Central memory CD8-positive, alpha-beta T cell (primary cell): ENCODE results near the gene BBC3.
A peak's percentile ranks its signal among the peaks of the same experiment; 100 is the strongest.

ENCODE experiments used
- ATAC-seq: fragments of 150-1000 bp; cut with Tn5 transposase; replicated peaks from 2 replicates; pipeline ENCODE4 v1.10.0; 2022; ENCODE audit warnings: mild to moderate bottlenecking, moderate FRiP score, moderate number of reproducible peaks; ENCODE audit not compliant: poor library complexity, severe bottlenecking; ENCODE audit errors: extremely low read depth
- DNase-seq, 2 donors: peaks; one replicate each; pipeline ENCODE4 v3.0.0; 2021; ENCODE audit warnings: low spot score in 2 of 2
- H3K27ac Mint-ChIP-seq: one replicate; pipeline ENCODE4 v1.8.0; 2022; ENCODE audit warnings: low read depth, mild to moderate bottlenecking, moderate library complexity, mixed read lengths
- H3K27me3 Mint-ChIP-seq: one replicate; pipeline ENCODE4 v1.8.0; 2022; ENCODE audit warnings: mixed read lengths
- H3K36me3 Mint-ChIP-seq: one replicate; pipeline ENCODE4 v1.8.0; 2022; ENCODE audit warnings: mild to moderate bottlenecking, moderate library complexity, mixed read lengths; ENCODE audit not compliant: insufficient read depth
- H3K4me1 Mint-ChIP-seq: one replicate; pipeline ENCODE4 v1.8.0; 2022; ENCODE audit warnings: mixed read lengths
- H3K4me3 Mint-ChIP-seq: one replicate; pipeline ENCODE4 v1.8.0; 2022; ENCODE audit warnings: mild to moderate bottlenecking, moderate library complexity, mixed read lengths
- H3K9me3 Mint-ChIP-seq: one replicate; pipeline ENCODE4 v1.8.0; 2022; ENCODE audit warnings: mixed read lengths

The BBC3 gene

GRCh38 chr19:47225746-47226425 lies 5.1 kb downstream of the BBC3 start:
- peak overlapping the region; percentile 60 for H3K4me3 Mint-ChIP-seq
- ATAC-seq (peak; percentile 42), DNase-seq (peak; percentile 86 to 87)
- peaks cover 34% of the 10 kb centered on the region for H3K36me3 Mint-ChIP-seq
- H3K27ac Mint-ChIP-seq: peak overlapping the region; percentile 79
- peaks cover 6% of the 10 kb centered on the region for H3K4me1 Mint-ChIP-seq
- H3K27me3 Mint-ChIP-seq: no peaks in the 10 kb centered on the region
- H3K9me3 Mint-ChIP-seq: no peaks in the 10 kb centered on the region

GRCh38 chr19:47221890-47222289 lies 9.1 kb downstream of the BBC3 start:
- peaks cover 6% of the 10 kb centered on the region for H3K4me1 Mint-ChIP-seq
- H3K36me3 Mint-ChIP-seq: peaks cover 30% of the 10 kb centered on the region
- DNase-seq (no peak), ATAC-seq (no peak)
- H3K27me3 Mint-ChIP-seq: no peaks in the 10 kb centered on the region
- H3K27ac Mint-ChIP-seq: no peak overlapping the region
- no peaks in the 10 kb centered on the region for H3K9me3 Mint-ChIP-seq
- no peak overlapping the region for H3K4me3 Mint-ChIP-seq

GRCh38 chr19:47221080-47221841 lies 9.7 kb downstream of the BBC3 start:
- DNase-seq: no peak
- peaks cover 24% of the 10 kb centered on the region for H3K36me3 Mint-ChIP-seq
- no peaks in the 10 kb centered on the region for H3K27me3 Mint-ChIP-seq
- H3K9me3 Mint-ChIP-seq: no peaks in the 10 kb centered on the region
- H3K4me1 Mint-ChIP-seq: peaks cover 6% of the 10 kb centered on the region
- no peak for ATAC-seq
- H3K4me3 Mint-ChIP-seq: no peak overlapping the region
- no peak overlapping the region for H3K27ac Mint-ChIP-seq

DNA sequence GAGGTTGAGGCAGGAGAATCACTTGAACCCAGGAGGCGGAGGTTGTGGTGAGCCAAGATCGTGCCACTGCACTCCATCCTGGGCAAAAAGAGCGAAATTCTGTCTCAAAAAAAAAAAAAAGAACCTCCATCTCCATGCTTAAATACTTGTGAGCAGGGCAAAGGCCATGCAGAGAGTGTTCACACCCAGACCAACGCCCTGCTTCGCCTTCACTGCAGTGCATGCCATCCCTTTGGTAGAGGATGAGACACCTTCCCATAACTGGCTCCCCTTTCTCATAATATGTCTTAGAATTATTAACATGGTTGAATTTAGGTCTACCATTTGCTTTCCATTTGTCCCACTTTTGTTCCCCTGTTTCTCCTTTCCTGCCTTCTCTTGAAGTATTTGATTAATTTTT lies 15.4 kb downstream of the BBC3 start:
- Mint-ChIP-seq H3K9me3 (no peaks in the 10 kb centered on the region), H3K27ac (no peak overlapping the region), H3K4me1 (peaks cover 5% of the 10 kb centered on the region), H3K27me3 (no peaks in the 10 kb centered on the region), H3K36me3 (peaks cover 3% of the 10 kb centered on the region), H3K4me3 (no peak overlapping the region)
- DNase-seq (no peak), ATAC-seq (no peak)

GRCh38 chr19:47210689-47211316 lies 20.2 kb downstream of the BBC3 start:
- Mint-ChIP-seq H3K27ac (no peak overlapping the region), H3K4me3 (no peak overlapping the region), H3K9me3 (no peaks in the 10 kb centered on the region), H3K4me1 (peaks cover 13% of the 10 kb centered on the region), H3K36me3 (peaks cover 15% of the 10 kb centered on the region), H3K27me3 (no peaks in the 10 kb centered on the region)
- peak; percentile 54 for ATAC-seq
- peak; percentile 70 to 75 for DNase-seq

DNA sequence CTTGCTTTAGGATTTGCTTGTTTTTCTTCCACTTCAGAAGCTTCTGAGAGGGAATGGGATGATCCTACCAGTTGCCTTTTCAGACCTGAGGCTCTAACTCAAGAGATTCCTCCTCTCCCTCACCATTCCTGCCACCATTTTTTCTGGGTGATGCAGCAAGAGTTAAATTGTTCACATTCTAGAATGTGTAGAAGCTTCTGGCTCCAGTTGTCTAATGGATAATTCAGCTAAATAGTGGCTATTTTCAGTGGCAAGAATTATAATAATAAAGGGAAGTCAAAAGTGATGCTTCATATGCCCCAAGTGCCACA lies 20.9 kb downstream of the BBC3 start:
- no peaks in the 10 kb centered on the region for H3K27me3 Mint-ChIP-seq
- H3K27ac Mint-ChIP-seq: no peak overlapping the region
- ATAC-seq (no peak), DNase-seq (no peak)
- no peaks in the 10 kb centered on the region for H3K9me3 Mint-ChIP-seq
- no peak overlapping the region for H3K4me3 Mint-ChIP-seq
- H3K4me1 Mint-ChIP-seq: peaks cover 13% of the 10 kb centered on the region
- H3K36me3 Mint-ChIP-seq: peaks cover 16% of the 10 kb centered on the region

GRCh38 chr19:47209319-47210179 lies 21.4 kb downstream of the BBC3 start:
- H3K9me3 Mint-ChIP-seq: no peaks in the 10 kb centered on the region

GRCh38 chr19:47203254-47203653 lies 27.7 kb downstream of the BBC3 start:
- H3K27ac Mint-ChIP-seq: no peak overlapping the region
- peaks cover 6% of the 10 kb centered on the region for H3K4me1 Mint-ChIP-seq
- no peak for ATAC-seq

More at GRCh38 chr19:47209319-47210179, 21.4 kb downstream of the BBC3 start:
- Mint-ChIP-seq H3K36me3 (peaks cover 21% of the 10 kb centered on the region), H3K27me3 (no peaks in the 10 kb centered on the region), H3K4me3 (no peak overlapping the region), H3K4me1 (peaks cover 13% of the 10 kb centered on the region), H3K27ac (peak overlapping the region; percentile 32)
- DNase-seq (no peak), ATAC-seq (no peak)

DNA sequence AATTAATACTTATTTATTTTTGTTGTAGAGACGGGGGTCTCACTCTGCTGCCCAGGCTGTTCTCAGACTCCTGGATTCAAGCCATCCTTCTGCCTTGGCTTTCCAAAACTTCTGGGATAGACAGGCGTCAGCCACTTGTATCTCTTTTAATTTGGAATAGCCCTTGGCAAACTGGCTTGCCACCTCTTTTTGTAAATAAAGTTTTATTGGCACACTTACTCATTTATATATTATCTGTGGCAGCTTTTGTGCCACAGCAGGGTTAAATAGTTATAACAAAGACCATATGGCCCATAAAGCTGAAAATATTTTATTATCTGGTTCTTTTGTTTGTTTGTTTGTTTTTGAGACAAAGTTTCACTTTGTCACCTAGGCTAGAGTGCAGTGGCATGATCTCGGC lies 30.5 kb downstream of the BBC3 start:
- no peak overlapping the region for H3K27ac Mint-ChIP-seq
- ATAC-seq (no peak), DNase-seq (no peak)
- no peak overlapping the region for H3K4me3 Mint-ChIP-seq
- H3K9me3 Mint-ChIP-seq: no peaks in the 10 kb centered on the region
- no peaks in the 10 kb centered on the region for H3K27me3 Mint-ChIP-seq
- H3K4me1 Mint-ChIP-seq: no peaks in the 10 kb centered on the region
- H3K36me3 Mint-ChIP-seq: peaks cover 25% of the 10 kb centered on the region

More at GRCh38 chr19:47203254-47203653, 27.7 kb downstream of the BBC3 start:
- H3K36me3 Mint-ChIP-seq: peaks cover 35% of the 10 kb centered on the region
- no peaks in the 10 kb centered on the region for H3K27me3 Mint-ChIP-seq
- no peak for DNase-seq
- no peak overlapping the region for H3K4me3 Mint-ChIP-seq
- no peaks in the 10 kb centered on the region for H3K9me3 Mint-ChIP-seq

DNA sequence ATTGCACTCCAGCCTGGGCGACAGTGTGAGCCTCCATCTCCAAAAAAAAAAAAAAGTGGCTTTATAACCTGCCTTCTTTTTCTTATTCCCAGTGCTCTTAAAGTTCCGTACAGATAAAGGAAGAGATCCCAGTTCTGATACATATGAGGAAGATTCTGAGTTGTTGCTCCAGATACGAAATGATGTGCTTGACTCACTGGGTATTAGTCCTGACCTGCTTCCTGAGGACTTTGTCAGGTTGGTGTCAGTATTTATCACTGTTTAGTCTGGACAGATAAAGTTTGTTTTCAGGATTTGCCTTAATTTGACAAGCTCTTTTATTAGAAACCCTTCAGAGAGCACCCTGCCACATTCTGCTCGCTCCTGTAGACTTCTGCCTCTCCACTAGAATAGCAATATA lies 33.9 kb downstream of the BBC3 start:
- ATAC-seq: no peak
- DNase-seq: no peak
- no peaks in the 10 kb centered on the region for H3K27me3 Mint-ChIP-seq
- no peaks in the 10 kb centered on the region for H3K4me1 Mint-ChIP-seq
- H3K4me3 Mint-ChIP-seq: no peak overlapping the region
- no peak overlapping the region for H3K27ac Mint-ChIP-seq
- peaks cover 9% of the 10 kb centered on the region for H3K36me3 Mint-ChIP-seq
- no peaks in the 10 kb centered on the region for H3K9me3 Mint-ChIP-seq

DNA sequence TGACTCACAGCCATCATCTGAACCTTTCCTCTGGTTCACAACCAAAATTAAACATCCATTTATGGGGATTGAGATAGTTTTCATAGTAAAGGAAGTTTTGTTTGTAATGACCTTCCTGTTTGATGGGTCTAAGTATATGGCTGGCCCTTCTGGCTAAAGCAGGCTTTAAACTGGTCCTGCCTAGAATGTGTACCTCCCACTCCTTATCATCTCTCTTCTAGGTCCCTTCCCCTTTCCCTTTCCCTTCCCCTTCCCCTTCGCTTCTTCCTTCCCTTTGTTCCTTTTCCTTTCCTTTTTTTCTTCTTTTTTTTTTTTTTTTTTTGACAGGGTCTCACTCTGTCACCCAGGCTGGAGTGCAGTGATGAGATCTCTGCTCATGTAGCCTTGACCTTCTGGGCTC lies 35.6 kb downstream of the BBC3 start:
- no peaks in the 10 kb centered on the region for H3K27me3 Mint-ChIP-seq
- no peak for DNase-seq
- H3K36me3 Mint-ChIP-seq: peaks cover 13% of the 10 kb centered on the region
- peaks cover under 1% of the 10 kb centered on the region for H3K4me1 Mint-ChIP-seq
- H3K4me3 Mint-ChIP-seq: no peak overlapping the region
- no peaks in the 10 kb centered on the region for H3K9me3 Mint-ChIP-seq
- no peak for ATAC-seq
- peak overlapping the region; percentile 80 for H3K27ac Mint-ChIP-seq

- no peaks in the 10 kb centered on the region for H3K9me3 Mint-ChIP-seq
- H3K4me1 Mint-ChIP-seq: peaks cover 36% of the 10 kb centered on the region
- H3K27ac Mint-ChIP-seq: peak overlapping the region; percentile 58
- peak; percentile 31 for ATAC-seq
- H3K36me3 Mint-ChIP-seq: peaks cover 9% of the 10 kb centered on the region
- peak in 1 of 2 donors; percentile 38 for DNase-seq
- H3K27me3 Mint-ChIP-seq: no peaks in the 10 kb centered on the region
- peak overlapping the region; percentile 31 for H3K4me3 Mint-ChIP-seq
Observed at GRCh38 chr19:47190167-47190727, 40.8 kb downstream of the BBC3 start.
